T-helper 9 cell (primary cell): ENCODE measurements around the gene RGL2.
A peak's percentile ranks its signal among the peaks of the same experiment; 100 is the strongest.
"Not testable (repeated sequence)": the region's sequence is repeated elsewhere in the genome, so short reads cannot be mapped to it uniquely, and the experiment has no call there.

Experiments used
- DNase-seq: peaks from one replicate; pipeline ENCODE4 v3.0.0-alpha.2; 2020

RGL2 gene

DNA sequence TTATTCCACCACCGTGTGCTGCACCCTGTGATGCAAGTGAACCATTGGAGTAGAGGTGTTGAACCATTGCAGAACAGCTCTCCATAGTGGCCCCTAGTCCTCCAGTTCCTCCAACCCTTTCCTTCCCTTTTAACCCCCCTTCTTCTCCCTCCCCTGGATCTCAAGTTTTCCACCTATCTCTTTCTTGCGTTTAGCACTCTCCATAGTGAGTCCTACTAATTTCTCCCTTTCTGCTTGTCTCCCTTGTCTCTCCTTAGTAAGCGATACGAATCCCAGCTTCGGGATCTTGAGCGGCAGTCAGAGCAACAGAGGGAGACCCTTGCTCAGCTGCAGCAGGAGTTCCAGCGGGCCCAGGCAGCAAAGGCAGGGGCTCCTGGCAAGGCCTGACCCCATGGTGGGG, 8.3 kb downstream of the RGL2 start:
- no peak for DNase-seq

DNA sequence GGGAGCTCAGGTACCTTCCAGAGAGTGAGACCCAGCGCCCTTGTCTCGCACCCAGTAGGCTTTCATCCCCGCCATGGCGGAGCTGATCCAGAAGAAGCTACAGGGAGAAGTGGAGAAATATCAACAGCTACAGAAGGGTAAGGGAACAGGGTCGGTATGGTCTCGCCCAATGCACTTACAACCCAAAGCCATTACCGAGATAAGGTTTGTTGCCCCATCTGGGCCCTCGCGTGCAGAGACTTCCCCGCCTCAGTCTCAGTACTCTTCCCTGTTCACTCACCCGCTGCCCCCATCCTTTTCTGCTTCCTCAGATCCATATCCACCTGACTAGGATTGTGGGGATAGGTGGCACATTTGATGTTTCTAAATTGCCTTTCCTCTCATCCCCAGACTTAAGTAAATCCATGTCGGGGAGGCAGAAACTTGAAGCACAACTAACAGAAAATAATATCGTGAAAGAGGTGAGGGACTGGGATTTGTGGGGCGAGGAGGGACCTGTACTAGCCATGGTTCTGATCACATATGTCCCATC, 8.9 kb downstream of the RGL2 start:
- no peak for DNase-seq

DNA sequence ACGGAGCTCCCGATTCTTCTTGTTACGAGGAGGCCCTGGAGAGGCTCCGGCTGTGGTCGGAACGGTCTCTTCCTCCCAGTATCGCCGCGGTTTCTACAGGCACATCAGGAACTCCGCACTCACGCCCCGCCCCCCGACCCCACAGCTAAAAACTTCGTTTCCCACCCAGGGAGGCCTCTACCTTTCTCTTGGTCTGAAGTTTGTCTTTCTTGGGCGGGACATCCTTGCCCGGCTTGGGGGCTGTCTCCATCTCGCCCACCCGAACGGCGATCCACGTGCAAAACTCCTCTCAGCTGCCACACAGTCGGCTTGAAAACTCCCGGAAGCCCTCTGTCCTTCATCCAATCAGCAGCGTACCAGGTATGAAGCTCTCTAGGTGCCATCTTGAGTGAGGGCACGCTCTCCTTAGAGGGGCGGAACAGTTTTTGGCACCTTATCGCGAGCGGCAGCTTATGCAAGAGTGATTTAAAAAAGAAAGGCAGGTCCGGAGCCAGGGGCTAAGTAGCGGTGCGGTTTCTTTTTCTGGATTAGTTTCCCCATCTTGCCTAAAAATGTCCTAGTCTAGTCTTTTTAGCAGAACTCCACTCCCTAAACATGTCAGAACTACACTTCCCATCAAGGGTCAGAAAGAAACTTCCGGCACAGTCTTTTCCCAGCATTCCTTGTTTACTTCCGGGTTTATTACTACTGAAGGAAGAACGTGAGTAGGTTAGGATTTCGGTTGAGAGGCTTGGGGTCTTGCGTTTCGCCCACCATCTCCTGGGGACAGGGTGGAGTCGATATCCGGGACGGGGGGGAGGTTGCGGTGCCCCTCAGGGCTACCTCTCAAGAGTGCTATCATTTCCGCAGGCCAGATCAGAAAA, 9.6 kb downstream of the RGL2 start, which contains the start of the genes PFDN6 and WDR46:
Gene PFDN6 (plus strand): TSS at position 681 of the 863 bp plus-strand sequence. CDS start 256 bp downstream, outside the sequence.
Gene WDR46 (minus strand): TSS at position 319 of the 863 bp plus-strand sequence. CDS start 69 bp downstream, at position 250.
- peak; percentile 65 for DNase-seq

DNA sequence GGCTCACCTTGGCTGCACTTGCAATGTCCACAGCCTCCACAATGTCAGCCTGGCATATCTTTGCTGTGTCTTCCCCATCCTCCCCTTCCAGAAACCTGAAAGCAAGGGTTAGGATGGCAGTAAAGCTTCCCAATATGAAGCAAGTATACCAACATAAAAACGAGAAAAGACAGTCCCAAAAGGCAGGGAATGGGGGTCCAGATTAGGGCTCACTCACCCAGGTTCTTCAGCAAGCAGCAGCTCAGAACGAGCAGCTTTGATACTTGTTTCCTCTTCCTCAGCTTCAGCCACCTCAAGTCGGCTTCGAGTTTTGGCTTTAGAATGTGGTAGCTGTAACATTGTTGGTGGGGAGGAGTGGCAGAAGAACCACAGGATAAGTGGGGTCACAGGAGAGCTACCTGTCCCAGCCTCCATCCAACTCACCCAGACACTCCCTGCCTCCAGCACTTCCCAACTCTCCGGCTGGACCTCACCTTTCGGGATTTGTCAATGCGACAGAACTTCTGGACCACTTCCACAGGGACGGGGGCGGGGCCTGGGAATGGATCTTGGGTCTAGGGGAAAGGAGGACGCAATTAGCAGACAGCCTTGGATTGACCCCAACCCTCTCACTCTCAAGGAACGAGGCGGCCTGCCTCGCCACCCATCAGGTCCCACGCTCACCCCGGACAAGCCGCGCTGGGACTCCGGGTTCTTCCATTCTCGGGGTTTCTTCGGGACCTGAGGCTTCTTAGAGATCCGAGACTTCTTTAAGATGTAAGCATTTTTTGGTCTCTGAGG, 10.4 kb downstream of the RGL2 start:
- DNase-seq = no peak

DNA sequence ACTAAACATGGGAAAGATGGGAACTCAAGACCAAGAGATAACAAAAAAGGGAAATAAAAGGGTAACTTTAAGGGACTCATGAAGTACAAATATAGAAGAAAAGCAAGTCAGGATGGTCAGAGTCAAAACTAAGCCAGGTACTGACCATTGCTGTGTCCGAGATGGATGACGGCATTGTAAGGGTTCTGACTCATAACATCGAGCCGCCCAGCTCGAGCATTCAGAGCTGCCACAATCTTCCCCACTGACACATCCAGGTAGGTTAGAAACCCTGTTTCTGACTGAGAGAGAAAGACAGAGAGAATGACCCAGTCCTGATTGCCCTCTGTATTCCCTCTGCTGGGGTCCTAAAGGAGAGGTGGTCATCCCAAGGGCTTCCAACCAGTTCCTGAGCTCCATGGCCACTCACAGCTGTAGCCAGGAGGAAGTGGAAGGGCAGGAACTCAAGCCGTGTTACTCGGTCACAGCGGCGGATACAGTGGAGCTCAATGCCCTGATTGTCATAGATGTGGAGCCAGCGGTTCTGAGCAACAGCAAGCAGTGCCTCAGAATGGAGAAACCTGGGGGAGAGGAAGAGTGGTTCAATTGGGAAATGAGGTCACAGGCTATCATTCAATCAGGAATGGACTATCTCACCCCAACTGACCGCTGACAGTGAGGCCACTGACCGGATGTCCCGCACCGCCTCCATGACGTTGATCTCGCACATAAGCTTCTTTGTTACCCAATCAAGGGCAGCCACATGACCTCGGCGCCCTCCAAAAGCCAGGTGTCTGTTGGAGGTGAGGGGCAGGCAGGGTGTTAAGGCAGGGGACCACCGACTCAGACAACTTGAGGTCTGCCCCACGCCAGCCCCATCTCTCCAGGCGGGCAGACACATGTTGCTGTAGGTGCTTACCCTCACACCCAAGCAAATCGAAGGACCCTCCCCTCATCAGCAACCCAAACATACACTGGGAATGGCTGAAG, 11.5 kb downstream of the RGL2 start:
- no peak for DNase-seq

DNA sequence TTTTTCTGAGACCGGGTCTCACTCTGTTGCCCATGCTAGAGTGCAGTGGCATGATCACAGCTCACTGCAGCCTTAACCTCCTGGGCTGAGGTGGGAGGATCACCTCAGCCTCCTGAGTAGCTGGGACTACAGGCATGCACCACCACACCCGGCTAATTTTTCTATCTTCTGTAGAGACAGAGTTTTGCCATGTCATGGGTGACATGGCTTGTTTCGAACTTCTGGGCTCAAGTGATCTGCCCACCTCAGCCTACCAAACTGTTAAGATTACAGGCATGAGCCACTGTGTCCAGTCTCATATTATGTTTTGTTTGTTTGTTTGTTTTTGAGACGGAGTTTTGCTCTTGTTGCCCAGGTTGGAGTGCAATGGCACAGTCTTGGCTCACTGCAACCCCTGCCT, 13.5 kb downstream of the RGL2 start:
- not testable (repeated sequence) for DNase-seq

DNA sequence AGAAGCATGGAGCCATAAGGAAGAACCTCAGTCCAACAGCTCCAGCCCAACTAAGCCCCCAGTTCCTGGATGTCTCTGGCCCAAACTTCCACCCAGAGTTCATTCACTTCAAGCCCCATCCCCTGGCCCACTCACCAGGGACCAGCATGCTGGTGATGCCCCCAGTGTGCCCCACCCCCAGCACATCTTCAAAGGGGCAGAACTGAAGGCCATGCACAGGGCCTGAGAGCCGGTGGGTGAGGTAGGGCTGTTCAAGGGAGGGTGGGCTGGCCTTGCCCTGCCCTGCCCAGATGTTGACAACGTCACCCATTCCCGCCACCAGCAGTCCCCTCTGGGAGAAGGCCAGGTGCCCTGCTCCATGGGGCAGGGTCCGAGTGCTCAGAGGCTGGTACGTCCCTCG, 18.2 kb downstream of the RGL2 start:
- no peak for DNase-seq

DNA sequence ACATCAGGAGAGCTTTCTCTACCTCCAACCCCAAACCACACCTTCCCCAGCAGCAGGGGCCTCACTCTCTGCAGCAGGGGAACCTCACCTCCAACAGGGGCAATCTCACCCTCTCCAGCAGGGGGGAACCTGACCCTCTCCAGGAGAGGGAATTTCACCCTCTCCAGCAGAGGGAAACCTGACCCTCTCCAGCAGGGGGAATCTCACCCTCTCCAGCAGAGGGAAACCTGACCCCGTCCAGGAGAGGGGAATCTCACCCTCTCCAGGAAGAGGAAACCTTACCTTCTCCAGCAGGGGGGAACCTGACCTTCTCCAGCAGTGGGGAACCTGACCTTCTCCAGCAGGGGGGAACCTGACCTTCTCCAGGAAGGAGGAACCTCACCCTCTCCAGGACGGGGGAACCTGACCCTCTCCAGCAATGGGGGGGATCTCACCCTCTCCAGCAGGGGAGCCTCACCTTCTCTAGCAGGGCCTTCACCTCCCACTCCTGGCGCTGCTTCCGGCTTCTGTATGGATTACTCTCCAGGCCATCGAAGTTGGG, 18.7 kb downstream of the RGL2 start:
- no peak for DNase-seq

DNA sequence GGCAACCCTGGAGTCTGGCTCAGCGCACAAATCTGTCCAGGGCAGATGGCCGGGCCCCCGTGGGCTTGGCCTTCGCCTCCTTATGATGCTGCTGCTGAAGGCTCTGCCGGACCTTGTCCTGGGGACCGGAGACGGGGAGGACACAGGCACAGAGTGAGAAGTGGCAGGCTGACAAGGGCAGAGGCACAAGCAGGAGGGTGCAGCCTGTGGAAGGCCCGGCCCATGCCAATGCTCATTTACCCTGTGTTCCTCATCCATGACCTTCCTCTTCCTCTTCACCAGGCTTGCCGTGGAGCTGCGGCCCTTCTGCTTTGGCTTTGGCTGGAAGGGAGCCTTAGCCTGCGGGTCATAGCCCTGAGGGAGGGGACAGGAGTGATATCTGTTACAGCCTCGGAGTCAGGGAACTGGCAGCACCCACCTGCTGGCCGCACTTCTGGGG, 19.5 kb downstream of the RGL2 start:
- DNase-seq = no peak

DNA sequence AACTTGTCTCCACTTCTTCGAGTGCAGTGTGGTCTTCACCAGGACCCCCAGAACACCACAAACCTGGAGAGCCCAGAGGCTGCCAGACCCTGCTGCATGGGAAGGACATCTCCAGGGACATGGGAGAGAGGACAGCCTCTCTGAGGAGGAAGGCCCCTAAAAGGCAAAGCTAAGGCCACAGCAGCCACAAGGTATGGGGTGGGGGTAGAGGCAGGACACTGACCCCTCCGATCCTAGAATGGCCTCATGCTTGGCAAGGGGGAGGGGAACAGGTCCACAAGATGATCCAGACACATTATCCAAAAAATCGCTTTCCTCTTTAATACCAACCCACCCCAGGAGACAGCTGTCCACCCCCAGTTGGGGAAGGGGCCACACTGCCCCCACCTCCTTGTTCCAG, 19.9 kb downstream of the RGL2 start:
- no peak for DNase-seq

DNA sequence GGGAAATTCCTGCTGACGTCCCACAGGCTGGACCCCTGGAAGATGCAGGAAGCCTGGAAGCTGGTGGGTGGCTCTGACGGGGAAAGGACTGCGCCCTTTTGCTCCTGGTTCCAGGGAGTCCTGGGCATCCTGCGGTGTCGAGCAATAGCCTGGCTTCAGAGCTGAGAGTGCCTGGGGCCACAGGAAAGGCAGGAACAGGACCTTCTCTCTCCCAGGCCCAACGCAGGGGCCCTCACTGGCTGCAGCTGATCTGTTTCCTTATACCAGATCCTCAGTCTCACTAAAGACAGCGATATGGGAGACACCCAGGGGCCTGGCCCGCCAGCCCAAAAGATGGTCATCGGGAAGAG, 20.4 kb downstream of the RGL2 start:
- no peak for DNase-seq

DNA sequence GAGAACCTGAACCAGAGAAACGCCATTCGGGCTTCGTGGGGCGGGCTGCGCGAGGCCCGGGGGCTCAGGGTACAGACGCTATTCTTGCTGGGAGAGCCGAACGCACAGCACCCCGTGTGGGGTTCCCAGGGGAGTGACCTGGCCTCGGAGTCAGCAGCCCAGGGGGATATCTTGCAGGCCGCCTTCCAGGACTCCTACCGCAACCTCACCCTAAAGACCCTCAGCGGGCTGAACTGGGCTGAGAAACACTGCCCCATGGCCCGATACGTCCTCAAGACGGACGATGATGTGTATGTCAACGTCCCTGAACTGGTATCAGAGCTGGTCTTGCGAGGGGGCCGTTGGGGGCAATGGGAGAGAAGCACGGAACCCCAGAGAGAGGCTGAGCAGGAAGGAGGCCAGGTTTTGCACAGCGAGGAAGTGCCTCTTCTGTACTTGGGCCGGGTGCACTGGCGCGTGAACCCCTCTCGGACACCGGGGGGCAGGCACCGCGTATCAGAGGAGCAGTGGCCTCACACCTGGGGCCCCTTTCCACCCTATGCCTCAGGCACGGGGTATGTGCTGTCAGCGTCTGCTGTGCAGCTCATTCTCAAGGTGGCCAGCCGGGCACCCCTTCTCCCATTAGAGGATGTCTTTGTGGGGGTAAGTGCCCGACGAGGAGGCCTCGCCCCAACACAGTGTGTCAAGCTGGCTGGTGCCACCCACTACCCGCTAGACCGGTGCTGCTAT, 20.9 kb downstream of the RGL2 start:
- DNase-seq = no peak

DNA sequence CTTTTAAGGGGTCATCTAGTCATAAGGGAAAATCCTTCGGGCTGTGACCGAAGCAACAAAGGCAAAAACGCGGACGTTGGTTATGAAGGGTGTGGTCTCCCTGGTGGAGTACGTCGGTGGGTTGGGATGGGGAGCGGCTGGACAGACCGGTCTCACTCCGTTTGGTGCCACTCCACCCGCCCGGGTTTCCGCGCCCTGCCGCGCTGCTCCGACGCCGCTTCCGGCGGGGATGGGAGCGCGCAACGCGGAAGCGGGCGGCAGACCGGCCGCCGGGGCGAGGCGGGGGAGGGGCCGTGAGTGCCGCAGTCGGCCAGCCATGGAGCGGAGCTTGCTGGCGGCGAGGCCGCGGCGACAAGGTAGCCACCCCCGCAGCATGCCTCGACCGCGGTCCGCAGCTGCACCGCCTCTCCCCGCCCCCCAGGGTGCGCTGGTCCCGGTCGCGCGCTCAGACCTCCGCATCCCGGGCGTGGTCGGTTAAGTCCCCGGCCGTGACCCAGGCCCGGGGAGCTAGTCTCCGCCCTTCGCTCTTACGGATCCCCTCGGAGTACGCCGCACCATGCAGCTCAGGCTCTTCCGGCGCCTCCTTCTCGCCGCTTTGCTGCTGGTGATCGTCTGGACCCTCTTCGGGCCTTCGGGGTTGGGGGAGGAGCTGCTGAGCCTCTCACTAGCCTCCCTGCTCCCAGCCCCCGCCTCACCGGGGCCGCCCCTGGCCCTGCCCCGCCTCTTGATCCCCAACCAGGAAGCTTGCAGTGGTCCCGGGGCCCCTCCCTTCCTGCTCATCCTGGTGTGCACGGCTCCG, 21.7 kb downstream of the RGL2 start, which contains the start of gene B3GALT4:
Gene B3GALT4 (plus strand): TSS at position 260 of the 799 bp plus-strand sequence. CDS start 297 bp downstream, at position 557.
- DNase-seq = peak; percentile 59

DNA sequence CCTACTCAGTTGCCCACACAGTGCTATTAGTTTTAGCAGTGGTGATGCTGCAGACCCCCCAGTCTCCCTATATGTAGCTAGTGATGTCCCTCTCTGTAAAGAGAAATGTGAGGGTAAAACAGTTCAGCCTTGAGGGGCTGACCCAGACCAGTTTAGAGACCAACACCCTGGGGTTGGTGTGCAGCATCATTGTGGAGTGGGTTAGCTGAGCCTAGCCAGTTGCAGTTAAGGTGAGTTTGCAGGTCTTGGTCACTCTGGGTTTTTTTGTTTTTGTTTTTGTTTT, 22.2 kb downstream of the RGL2 start:
- no peak for DNase-seq

DNA sequence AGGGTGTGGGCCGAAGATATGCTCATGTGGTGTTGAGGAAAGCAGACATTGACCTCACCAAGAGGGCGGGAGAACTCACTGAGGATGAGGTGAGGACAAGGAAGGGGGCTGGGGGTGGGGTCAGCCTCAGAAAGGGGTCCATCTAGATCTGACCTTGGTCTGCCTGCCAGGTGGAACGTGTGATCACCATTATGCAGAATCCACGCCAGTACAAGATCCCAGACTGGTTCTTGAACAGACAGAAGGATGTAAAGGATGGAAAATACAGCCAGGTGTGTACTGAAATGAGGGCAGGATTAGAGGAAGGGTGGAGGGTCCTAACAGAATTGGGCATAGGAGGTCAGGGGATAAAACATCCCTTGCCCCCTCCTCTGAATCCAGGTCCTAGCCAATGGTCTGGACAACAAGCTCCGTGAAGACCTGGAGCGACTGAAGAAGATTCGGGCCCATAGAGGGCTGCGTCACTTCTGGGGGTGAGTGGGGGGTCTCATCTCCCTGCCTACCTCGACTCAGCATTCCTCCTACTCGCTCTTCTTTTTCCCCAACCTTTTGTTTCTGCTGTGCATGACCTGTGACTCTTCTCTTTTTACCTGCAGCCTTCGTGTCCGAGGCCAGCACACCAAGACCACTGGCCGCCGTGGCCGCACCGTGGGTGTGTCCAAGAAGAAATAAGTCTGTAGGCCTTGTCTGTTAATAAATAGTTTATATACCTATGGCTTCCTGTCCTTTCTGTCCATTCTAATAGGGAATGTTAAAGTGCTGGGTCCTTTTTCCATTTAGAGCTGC, 22.8 kb downstream of the RGL2 start:
- DNase-seq = not testable (repeated sequence)

DNA sequence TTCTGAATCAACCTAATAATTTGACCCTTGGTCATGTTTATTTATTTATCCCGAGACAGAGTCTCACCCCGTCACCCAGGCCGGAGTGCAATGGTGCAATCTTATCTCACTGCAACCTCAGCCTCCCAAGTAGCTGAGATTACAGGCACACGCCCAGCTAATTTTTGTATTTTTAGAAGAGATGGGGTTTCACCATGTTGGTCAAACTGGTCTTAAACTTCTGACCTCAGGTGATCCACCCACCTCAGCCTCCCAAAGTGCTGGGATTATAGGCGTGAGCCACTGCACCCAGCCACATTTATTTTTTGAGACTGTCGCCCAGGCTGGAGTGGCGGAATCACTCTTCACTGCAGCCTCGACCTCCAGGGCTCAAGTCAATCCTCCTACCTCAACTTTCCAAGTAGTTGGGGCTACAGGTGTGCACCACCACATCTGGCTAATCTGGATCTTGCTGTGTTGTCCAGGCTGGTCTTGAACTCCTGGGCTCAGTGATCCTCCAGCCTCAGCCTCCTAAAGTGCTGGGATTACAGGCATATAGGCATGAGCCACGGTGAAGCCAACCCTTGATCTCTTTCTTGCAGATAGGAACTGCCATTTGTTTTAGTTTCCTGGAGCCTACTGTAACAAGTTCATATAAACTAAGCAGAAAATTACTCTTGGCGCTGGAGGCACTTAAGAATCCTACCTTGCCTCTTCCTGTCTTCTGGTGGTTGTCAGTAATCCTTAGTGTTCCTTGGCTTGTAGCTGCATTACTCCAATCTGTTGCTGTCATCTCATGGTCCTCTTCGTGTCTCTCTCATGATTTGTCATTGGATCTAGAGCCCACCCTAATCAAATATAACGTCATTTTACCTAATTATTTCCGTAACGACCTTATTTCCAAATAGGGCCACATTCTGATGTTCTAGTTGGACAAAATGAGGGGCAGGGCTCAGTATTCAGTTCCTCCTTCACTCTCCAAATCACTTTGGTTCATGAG, 24.5 kb downstream of the RGL2 start:
- DNase-seq = no peak

DNA sequence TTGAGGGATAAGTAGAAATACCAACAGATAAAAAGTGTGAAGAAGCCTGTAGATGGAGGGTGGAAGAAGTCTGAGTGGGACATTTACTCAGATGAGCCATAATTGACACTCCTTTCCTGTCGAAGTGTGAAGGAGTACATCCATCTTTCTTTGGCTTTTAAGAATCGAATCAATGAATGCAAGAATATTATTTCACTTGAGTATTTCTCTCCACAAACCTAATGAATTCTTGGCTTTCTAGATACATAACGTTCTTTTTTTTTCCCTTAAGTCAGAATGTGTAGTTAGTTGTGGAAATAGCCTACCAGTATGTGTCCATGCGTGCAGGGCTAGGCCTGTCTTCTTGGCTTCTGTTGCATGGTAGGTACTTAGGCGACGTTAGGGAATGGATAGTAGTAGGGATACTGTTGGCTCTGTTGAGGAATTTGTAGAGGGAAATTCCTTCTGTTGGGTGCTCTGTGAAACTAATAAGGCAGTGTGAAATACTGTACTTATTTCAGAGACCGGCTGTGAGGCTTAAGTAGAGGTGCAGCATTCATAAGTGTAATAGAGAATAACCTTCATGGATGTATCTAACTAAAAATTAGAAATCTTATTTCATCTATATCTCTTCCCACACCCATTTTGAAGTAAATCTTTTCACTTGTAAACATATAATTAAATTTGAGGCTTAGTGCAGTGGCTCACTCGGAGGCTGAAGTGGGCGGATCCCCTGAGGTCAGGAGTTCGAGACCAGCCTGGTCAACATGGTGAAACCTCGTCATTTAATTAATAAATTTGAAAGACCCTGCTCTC, 25.4 kb downstream of the RGL2 start:
- no peak for DNase-seq
